Measurements from ENCODE around the gene RIN1.

GRCh38 chr11:66310324-66310723, 25.9 kb downstream of the RIN1 start:
- TF ChIP-seq CTCF (conservative IDR thresholded peaks at IDR 0.05; ENCODE audit: low read depth in 2 of 2), result no peak
- no peak for TF ChIP-seq EZH2phosphoT487 (IDR thresholded peaks at IDR 0.05; ENCODE audit: unreplicated experiment)
- no peak for TF ChIP-seq POLR2AphosphoS5 (IDR thresholded peaks at IDR 0.05; ENCODE audit: low read depth)
- TF ChIP-seq JUNB (IDR thresholded peaks at IDR 0.05; ENCODE audit: unreplicated experiment), result no peak
- no peak for TF ChIP-seq REST (IDR thresholded peaks at IDR 0.05; ENCODE audit: unreplicated experiment)
- no peak for TF ChIP-seq CREB1 (CRISPR knock-in tag; IDR thresholded peaks at IDR 0.05; ENCODE audit: low read depth)
- TF ChIP-seq EZH2 (IDR thresholded peaks at IDR 0.05; ENCODE audit: low read depth, unreplicated experiment), result no peak
- no peak for TF ChIP-seq ZNF114 (CRISPR knock-in tag; IDR thresholded peaks at IDR 0.05)
- no peak for TF ChIP-seq ZNF331 (CRISPR knock-in tag; IDR thresholded peaks at IDR 0.05; ENCODE audit: low read depth)
- TF ChIP-seq NANOG (IDR thresholded peaks at IDR 0.05; ENCODE audit: borderline replicate concordance), result no peak
- no peak for TF ChIP-seq STAT1 (IDR thresholded peaks at IDR 0.05; ENCODE audit: unreplicated experiment)
